Stimulated activated CD8-positive, alpha-beta memory T cell treated with anti-CD3 and anti-CD28 coated beads, Interleukin-12 subunit alpha, Interleukin-12 subunit beta, amount 100 ng/mL, for 24 hours (primary cell): ENCODE measurements around the gene TP73.

Experiments
- DNase-seq: peaks from one replicate; pipeline ENCODE4 v3.0.0-alpha.2; 2020; ENCODE audit errors: extremely low read depth

TP73 gene

GRCh38 chr1:3634059-3634800, 18.1 kb upstream of the TP73 start:
- DNase-seq: no peak

GRCh38 chr1:3636080-3636479, 16.2 kb upstream of the TP73 start:
- no peak for DNase-seq

- DNase-seq: no peak
Measured at GRCh38 chr1:3636531-3636930, 15.8 kb upstream of the TP73 start.

- no peak for DNase-seq
Measured at GRCh38 chr1:3638027-3638426, 14.3 kb upstream of the TP73 start.

GRCh38 chr1:3638676-3639075, 13.6 kb upstream of the TP73 start:
- DNase-seq: no peak

- no peak for DNase-seq
Measured at GRCh38 chr1:3639397-3639911, 12.9 kb upstream of the TP73 start.

GRCh38 chr1:3640121-3640837, 12.0 kb upstream of the TP73 start:
- DNase-seq: no peak

- no peak for DNase-seq
Measured at GRCh38 chr1:3641046-3641760, 11.1 kb upstream of the TP73 start.

GRCh38 chr1:3641816-3642215, 10.5 kb upstream of the TP73 start:
- no peak for DNase-seq

- no peak for DNase-seq
Measured at GRCh38 chr1:3642919-3643675, 9.2 kb upstream of the TP73 start.

- DNase-seq: no peak
Measured at GRCh38 chr1:3644273-3644672, 8.0 kb upstream of the TP73 start.

GRCh38 chr1:3645247-3645646, 7.1 kb upstream of the TP73 start:
- DNase-seq: no peak

GRCh38 chr1:3645666-3646355, 6.5 kb upstream of the TP73 start:
- no peak for DNase-seq

GRCh38 chr1:3646596-3646995, 5.7 kb upstream of the TP73 start:
- DNase-seq: no peak

- DNase-seq: peak; percentile 80
Measured at GRCh38 chr1:3649342-3650247, 2.7 kb upstream of the TP73 start, which contains the start of gene WRAP73. Gene WRAP73 (minus strand): TSS chr1:3650103. CDS start chr1:3649999, 104 bp downstream.

GRCh38 chr1:3650248-3651025, 1.9 kb upstream of the TP73 start:
- DNase-seq: no peak

- DNase-seq: no peak
Measured at GRCh38 chr1:3651026-3651929, 1.0 kb upstream of the TP73 start.
